Vagina (tissue), 2 donors: ENCODE data around the gene MEGF6.

ENCODE experiments used
- POLR2AphosphoS5 ChIP-seq, 2 donors: sonication (generic); formaldehyde crosslinking; IDR thresholded peaks; one replicate each; pipeline ENCODE4 v1.9.0; 2017; ENCODE audit warnings: antibody characterized with exemption in 2 of 2, mild to moderate bottlenecking in 2 of 2, low read depth in 1 of 2; ENCODE audit not compliant: insufficient read depth in 1 of 2
- TF ChIP-seq, protein P1 (sequence below), 3 experiments: fragments of 450-650 bp in 2 of 3; fragments of 200-600 bp in 1 of 3; sonication (generic) in 1 of 3; IDR thresholded peaks; one replicate each; pipeline ENCODE4 v1.5.1; 2017 to 2019; ENCODE audit warnings: antibody characterized with exemption in 3 of 3, mild to moderate bottlenecking in 2 of 3, moderate library complexity in 2 of 3

DNA sequence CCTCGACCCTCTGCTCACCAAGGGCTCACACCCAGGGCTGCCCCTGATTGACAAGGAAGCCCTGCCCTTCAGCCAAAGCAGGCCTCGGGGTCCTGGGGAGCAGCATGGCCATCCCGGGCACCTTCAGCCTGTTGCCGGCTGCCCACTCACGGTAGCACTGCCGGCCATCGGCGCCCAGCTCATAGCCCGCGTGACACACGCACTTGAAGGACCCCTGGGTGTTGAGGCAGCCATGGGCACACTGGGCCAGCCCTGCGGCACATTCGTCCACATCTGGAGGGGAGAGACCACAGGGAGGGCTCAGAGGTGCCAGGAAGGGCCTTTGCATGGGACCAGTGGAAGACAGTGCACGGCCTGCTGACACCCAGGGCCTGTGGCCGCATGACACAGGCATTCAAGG is 99.5 kb downstream of the MEGF6 start:
- TF ChIP-seq, protein P1, sequence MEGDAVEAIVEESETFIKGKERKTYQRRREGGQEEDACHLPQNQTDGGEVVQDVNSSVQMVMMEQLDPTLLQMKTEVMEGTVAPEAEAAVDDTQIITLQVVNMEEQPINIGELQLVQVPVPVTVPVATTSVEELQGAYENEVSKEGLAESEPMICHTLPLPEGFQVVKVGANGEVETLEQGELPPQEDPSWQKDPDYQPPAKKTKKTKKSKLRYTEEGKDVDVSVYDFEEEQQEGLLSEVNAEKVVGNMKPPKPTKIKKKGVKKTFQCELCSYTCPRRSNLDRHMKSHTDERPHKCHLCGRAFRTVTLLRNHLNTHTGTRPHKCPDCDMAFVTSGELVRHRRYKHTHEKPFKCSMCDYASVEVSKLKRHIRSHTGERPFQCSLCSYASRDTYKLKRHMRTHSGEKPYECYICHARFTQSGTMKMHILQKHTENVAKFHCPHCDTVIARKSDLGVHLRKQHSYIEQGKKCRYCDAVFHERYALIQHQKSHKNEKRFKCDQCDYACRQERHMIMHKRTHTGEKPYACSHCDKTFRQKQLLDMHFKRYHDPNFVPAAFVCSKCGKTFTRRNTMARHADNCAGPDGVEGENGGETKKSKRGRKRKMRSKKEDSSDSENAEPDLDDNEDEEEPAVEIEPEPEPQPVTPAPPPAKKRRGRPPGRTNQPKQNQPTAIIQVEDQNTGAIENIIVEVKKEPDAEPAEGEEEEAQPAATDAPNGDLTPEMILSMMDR (IDR thresholded peaks at IDR 0.05): no peak
- TF ChIP-seq POLR2AphosphoS5 (IDR thresholded peaks at IDR 0.05; ENCODE audit: insufficient read depth in 1 of 2, low read depth in 1 of 2): no peak
